GM12874 (cell line): ENCODE measurements around the gene C2CD4D.

Source experiments
- CTCF ChIP-seq: IDR thresholded peaks from 2 replicates; pipeline ENCODE4 v1.5.1; 2011; ENCODE audit warnings: low read depth, mild to moderate bottlenecking, control low read depth, low read length, moderate library complexity; ENCODE audit not compliant: insufficient read depth

The C2CD4D gene

GRCh38 chr1:151805066-151805820, 34.4 kb downstream of the C2CD4D start, which contains the start of gene LINGO4:
Gene LINGO4, minus strand, starts transcription at chr1:151805419. Its CDS starts 2,715 bp downstream, at chr1:151802704.
- no peak for TF ChIP-seq CTCF

GRCh38 chr1:151803915-151804314, 35.7 kb downstream of the C2CD4D start:
- TF ChIP-seq CTCF, result no peak

- TF ChIP-seq CTCF, result no peak
Observed at GRCh38 chr1:151803164-151803563, 36.5 kb downstream of the C2CD4D start.

GRCh38 chr1:151802372-151802771, 37.2 kb downstream of the C2CD4D start:
- TF ChIP-seq CTCF, result no peak

GRCh38 chr1:151801846-151802245, 37.8 kb downstream of the C2CD4D start:
- TF ChIP-seq CTCF, result no peak

GRCh38 chr1:151801310-151801820, 38.3 kb downstream of the C2CD4D start:
- no peak for TF ChIP-seq CTCF

GRCh38 chr1:151800830-151801229, 38.8 kb downstream of the C2CD4D start:
- no peak for TF ChIP-seq CTCF
